ENCODE data around the gene GLG1.

GRCh38 chr16:74450236-74450635 lies 156.7 kb downstream of the GLG1 start:
- TF ChIP-seq CTCF (IDR thresholded peaks at IDR 0.05) = no peak
- TF ChIP-seq POLR2A (IDR thresholded peaks at IDR 0.05) = no peak

Data from right lobe of liver (tissue), 4 donors.